ENCODE results near the gene PPFIA4.

Gene PPFIA4

GRCh38 chr1:203036135-203036534 lies 9.8 kb downstream of the PPFIA4 start:
- Histone ChIP-seq H3K27me3 (ENCODE audit: insufficient read depth, low read depth, severe bottlenecking) (no peaks in the 10 kb centered on the region), H3K9me3 (ENCODE audit: severe bottlenecking) (no peaks in the 10 kb centered on the region), H3K4me3 (ENCODE audit: low read depth, low read length) (no peak overlapping the region), H3K27ac (peak overlapping the region; percentile 34), H3K36me3 (peaks cover 30% of the 10 kb centered on the region)
- TF ChIP-seq CTCF (IDR thresholded peaks at IDR 0.05; ENCODE audit: low read depth, low read length), result no peak
- peak; percentile 33 for DNase-seq

GRCh38 chr1:203036537-203036936 lies 10.2 kb downstream of the PPFIA4 start:
- DNase-seq, result peak; percentile 39
- Histone ChIP-seq H3K9me3 (ENCODE audit: severe bottlenecking) (no peaks in the 10 kb centered on the region), H3K36me3 (peaks cover 29% of the 10 kb centered on the region), H3K27me3 (ENCODE audit: insufficient read depth, low read depth, severe bottlenecking) (no peaks in the 10 kb centered on the region), H3K27ac (peak overlapping the region; percentile 34), H3K4me3 (ENCODE audit: low read depth, low read length) (no peak overlapping the region)
- TF ChIP-seq CTCF (IDR thresholded peaks at IDR 0.05; ENCODE audit: low read depth, low read length), result no peak

DNA sequence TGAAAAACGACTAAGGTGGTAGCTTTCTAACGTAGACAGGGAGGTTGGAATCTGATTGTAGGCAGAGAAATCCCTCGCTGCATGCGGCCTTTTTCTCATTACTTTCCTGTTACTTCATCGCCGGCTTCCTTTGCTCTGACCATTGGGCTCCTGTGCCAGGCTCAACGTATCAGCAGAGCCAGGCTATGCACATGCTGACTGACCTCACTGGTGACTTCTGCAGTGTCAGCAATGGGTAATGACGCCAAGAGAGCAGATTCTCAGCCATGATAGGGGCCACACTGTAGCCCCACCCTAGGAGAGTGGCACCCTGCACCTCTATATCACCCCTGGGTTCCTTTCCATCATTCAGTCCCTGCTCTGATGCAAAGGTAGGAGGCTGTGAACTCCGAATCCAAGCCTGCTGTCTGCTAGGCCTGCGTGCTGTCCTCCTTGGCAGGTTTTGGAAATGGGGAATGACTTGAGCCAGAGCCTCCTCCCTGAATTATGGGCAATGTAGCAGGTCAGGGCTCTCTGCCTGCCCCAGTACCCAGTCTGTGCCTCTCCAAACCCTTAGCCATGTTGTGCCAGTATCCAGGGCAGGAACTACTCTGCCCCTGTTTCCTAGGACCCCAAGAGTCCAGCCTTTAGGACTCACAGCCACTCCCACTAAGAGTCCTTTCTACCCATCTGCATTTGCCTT lies 11.4 kb downstream of the PPFIA4 start:
- Histone ChIP-seq H3K4me3 (ENCODE audit: low read depth, low read length) (no peak overlapping the region), H3K9me3 (ENCODE audit: severe bottlenecking) (no peaks in the 10 kb centered on the region), H3K36me3 (peaks cover 38% of the 10 kb centered on the region), H3K27ac (no peak overlapping the region), H3K27me3 (ENCODE audit: insufficient read depth, low read depth, severe bottlenecking) (no peaks in the 10 kb centered on the region)
- no peak for TF ChIP-seq CTCF (IDR thresholded peaks at IDR 0.05; ENCODE audit: low read depth, low read length)
- DNase-seq, result peak; percentile 7

DNA sequence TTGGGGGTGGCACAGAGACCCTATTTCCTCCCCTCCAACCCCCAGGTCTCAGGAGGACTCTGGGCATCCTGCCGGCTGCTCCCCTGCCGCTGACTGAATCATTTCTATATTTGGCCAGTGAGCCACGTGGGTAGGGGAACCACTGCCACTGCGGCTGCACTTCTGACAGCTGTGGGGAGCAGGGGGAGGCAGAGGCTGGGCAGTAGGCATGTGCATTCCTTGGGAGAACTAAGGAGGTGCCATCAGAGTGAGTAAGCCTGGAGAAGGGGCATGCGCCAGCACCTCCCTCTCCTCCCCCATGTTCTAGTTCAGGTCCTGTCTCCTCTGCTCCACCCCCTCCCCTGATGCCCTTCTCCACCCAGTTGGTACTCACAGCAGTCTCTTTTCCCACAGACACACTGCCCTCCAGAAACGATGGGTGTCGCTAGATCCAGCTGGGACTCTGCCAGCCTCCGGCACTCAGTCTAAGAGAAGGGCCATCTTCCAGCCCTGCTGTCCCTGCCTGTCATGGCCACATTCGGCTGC lies 12.0 kb downstream of the PPFIA4 start:
- Histone ChIP-seq H3K9me3 (ENCODE audit: severe bottlenecking) (no peaks in the 10 kb centered on the region), H3K27ac (no peak overlapping the region), H3K4me3 (ENCODE audit: low read depth, low read length) (no peak overlapping the region), H3K27me3 (ENCODE audit: insufficient read depth, low read depth, severe bottlenecking) (no peaks in the 10 kb centered on the region), H3K36me3 (peaks cover 45% of the 10 kb centered on the region)
- no peak for TF ChIP-seq CTCF (IDR thresholded peaks at IDR 0.05; ENCODE audit: low read depth, low read length)
- DNase-seq, result peak; percentile 9

GRCh38 chr1:203038891-203039608 lies 12.8 kb downstream of the PPFIA4 start:
- H3K4me3 ChIP-seq (ENCODE audit: low read depth, low read length), result no peak overlapping the region
- DNase-seq, result peak; percentile 94
- TF ChIP-seq CTCF (IDR thresholded peaks at IDR 0.05; ENCODE audit: low read depth, low read length), result peak; percentile 100
- H3K36me3 ChIP-seq, result peaks cover 52% of the 10 kb centered on the region
- H3K9me3 ChIP-seq (ENCODE audit: severe bottlenecking), result no peaks in the 10 kb centered on the region
- H3K27me3 ChIP-seq (ENCODE audit: insufficient read depth, low read depth, severe bottlenecking), result no peaks in the 10 kb centered on the region
- no peak overlapping the region for H3K27ac ChIP-seq
